T-helper 17 cell (primary cell): ENCODE measurements around the gene CYP19A1. TPM values are rescaled to one million over a fixed set of nuclear protein-coding genes. Genes with fewer than 3 reads are reported as not detected.

Source experiments
- ATAC-seq: fragments of 150-1000 bp; cut with Tn5 transposase; 2 replicates; pipeline ENCODE4 v1.10.0; 2021; ENCODE audit warnings: mild to moderate bottlenecking, moderate library complexity
- DNase-seq, 3 donors: peaks; one replicate each; pipeline versions ENCODE4 v3.0.0 to v3.0.0-alpha.2; 2020 to 2021
- H3K9me3 ChIP-seq: one replicate; pipeline ENCODE4 v1.7.0; 2013; ENCODE audit warnings: low read length, mild to moderate bottlenecking; ENCODE audit not compliant: control insufficient read depth, poor library complexity, severe bottlenecking
- H3K27ac Mint-ChIP-seq: one replicate; pipeline ENCODE4 v1.8.0; 2022; ENCODE audit warnings: mild to moderate bottlenecking, moderate library complexity, mixed read lengths
- H3K27me3 Mint-ChIP-seq: one replicate; pipeline ENCODE4 v1.8.0; 2022; ENCODE audit warnings: mixed read lengths
- H3K36me3 Mint-ChIP-seq: one replicate; pipeline ENCODE4 v1.8.0; 2022; ENCODE audit warnings: low read depth, mixed read lengths
- H3K4me1 Mint-ChIP-seq: one replicate; pipeline ENCODE4 v1.8.0; 2022; ENCODE audit warnings: mild to moderate bottlenecking, mixed read lengths
- H3K4me3 Mint-ChIP-seq: one replicate; pipeline ENCODE4 v1.8.0; 2022; ENCODE audit warnings: mild to moderate bottlenecking, moderate library complexity, mixed read lengths
- total RNA-seq, 4 donors: library from RNA in 2 of 4; stranded (reverse) in 2 of 4; gene quantifications; one replicate each; pipeline ENCODE4 v1.2.3 and lab custom pipeline; 2022 to 2026

The CYP19A1 gene
- total RNA-seq, result 1 to 10 TPM in 1 of 2 donors, under 1 TPM in 1; 0.70 to 1.1 TPM
- 0 reads per million in 2 donors for total RNA-seq (lab: John Stamatoyannopoulos, UW)

DNA sequence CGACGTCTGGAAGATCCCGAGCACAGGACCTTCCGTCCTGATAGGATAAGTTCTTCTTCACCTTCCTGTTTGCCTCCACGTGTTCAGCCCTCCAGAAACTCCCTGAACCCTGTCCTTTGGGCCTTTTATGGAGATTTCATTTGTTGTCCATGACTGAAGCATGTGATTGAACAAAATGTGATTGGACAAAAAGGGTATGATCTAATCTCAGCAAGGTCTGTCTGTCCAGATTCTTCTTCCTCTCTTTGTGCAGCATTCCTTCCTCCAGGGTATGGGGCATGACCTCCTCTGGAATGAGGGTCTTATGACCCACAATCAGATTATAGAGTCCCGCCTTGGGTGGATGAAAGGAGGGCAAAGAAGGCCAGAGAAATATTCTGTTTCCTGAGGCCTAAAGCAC, at the start of gene CYP19A1:
CYP19A1 (minus strand) TSS at position 101 of the 400 bp plus-strand sequence. CDS start 95,684 bp downstream, outside the sequence.
- Mint-ChIP-seq H3K4me1 (no peaks in the 10 kb centered on the region), H3K27ac (no peak within 1 kb of the TSS)
- no peaks in the 10 kb centered on the region for H3K9me3 ChIP-seq

DNA sequence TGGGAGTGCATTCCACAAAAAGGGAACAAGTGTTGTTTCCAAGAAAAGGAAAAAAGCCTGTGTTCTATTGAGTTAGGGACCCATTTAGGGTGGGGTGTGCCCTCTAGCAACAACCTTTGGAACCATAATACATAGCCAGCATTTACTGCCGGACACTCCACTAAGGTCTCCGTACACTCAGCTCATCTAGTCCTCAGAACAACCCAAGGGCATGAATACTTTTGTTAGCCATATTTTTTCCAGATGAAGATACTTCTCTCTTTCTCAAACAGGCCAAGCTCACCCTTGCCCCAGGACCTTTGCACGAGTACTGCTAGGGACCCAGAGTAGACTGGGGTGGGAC, 49.3 kb upstream of the CYP19A1 start:
- Mint-ChIP-seq H3K4me3 (no peak overlapping the region), H3K27ac (no peak overlapping the region), H3K27me3 (peaks cover 48% of the 10 kb centered on the region), H3K4me1 (peaks cover 2% of the 10 kb centered on the region), H3K36me3 (no peaks in the 10 kb centered on the region)
- DNase-seq (no peak), ATAC-seq (no peak)
- no peaks in the 10 kb centered on the region for H3K9me3 ChIP-seq

More for the DNA sequence above, at the start of gene CYP19A1:
- DNase-seq, result no peak
- ATAC-seq, result no peak
- Mint-ChIP-seq H3K36me3 (peaks cover 3% of the 10 kb centered on the region), H3K4me3 (no peak within 1 kb of the TSS), H3K27me3 (peaks cover 38% of the 10 kb centered on the region)

DNA sequence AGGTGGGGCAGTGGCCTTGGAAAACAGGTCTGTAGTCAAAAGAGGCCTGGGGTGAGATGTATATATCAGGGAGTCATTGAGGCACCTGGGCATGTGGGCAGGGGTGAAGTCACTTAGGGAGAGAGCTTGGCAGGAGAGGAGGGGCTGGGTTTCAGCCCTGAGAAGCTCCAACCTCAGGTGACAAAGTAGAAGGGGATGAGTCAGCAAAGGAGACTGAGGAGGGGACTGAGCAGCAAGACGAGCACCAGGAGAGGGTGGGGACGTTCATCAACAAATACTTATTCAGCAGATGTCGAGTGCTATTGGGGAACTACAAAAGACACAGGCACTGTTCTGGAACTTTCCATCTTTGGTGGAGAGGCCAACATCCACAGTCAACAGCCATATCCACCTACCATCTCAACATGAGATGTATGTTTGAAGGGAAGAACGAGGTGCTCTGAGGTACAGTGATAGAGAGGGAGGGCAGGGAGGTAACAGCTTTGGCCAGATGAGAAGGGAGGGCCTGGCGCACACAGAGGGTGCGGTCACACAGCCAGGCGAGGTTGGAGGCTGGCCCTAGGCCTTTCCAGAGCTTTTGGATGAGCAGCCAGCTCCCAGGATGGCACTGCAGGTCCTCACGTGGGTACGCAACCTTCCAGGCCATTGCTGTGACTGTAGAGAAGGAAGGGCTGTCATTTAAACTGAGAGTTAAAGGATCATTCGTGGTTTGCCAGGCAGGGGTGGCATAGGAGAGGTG, 48.7 kb upstream of the CYP19A1 start:
- DNase-seq, result no peak
- peaks cover 50% of the 10 kb centered on the region for H3K27me3 Mint-ChIP-seq
- no peak overlapping the region for H3K4me3 Mint-ChIP-seq
- no peaks in the 10 kb centered on the region for H3K9me3 ChIP-seq
- no peak overlapping the region for H3K27ac Mint-ChIP-seq
- ATAC-seq, result no peak
- peaks cover 2% of the 10 kb centered on the region for H3K4me1 Mint-ChIP-seq
- no peaks in the 10 kb centered on the region for H3K36me3 Mint-ChIP-seq

DNA sequence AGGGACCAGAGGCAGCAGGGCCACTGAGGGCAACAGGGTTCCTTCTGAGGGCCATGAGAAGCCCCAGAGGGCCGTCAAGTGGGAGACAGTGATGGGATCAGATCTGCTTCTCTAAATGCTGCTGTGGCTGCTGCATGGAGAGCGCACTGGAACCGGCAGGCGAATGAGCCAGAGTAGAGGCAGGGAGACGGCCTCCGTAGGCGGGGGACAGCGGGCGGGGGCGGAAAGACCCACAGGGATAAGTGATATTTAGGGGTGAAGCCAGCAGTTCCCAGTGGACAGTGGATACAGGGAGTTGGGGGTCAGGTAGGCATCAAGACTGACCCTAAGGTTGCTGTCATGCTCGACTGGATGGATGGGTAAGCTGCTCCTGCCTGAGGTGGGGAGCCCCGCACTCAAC, 48.1 kb upstream of the CYP19A1 start:
- ATAC-seq, result no peak
- Mint-ChIP-seq H3K27ac (no peak overlapping the region), H3K27me3 (peaks cover 56% of the 10 kb centered on the region), H3K4me3 (no peak overlapping the region), H3K4me1 (peaks cover 2% of the 10 kb centered on the region), H3K36me3 (peaks cover 2% of the 10 kb centered on the region)
- DNase-seq, result no peak
- no peaks in the 10 kb centered on the region for H3K9me3 ChIP-seq

DNA sequence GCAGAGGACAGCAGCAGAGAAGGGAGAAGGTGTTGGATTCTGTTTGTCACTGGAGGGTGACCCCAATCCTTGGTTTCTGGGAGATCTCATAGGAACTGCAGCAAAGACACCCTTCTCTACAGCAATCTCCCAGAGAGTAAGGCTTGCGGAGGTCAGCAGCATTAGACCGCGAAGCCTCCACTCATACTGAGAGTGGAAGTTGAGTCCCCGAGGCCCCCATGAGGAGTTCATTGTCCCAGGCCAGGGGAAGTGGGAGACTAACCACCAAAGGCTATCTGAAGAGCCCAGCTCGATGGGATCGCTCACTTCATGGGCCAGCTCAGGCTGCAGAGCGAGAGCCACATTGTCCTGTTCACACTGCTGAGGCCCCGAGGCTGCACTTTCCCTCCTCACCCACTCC, 47.6 kb upstream of the CYP19A1 start:
- Mint-ChIP-seq H3K36me3 (peaks cover 2% of the 10 kb centered on the region), H3K4me1 (peaks cover 2% of the 10 kb centered on the region), H3K4me3 (no peak overlapping the region), H3K27ac (no peak overlapping the region), H3K27me3 (peaks cover 57% of the 10 kb centered on the region)
- ATAC-seq (no peak), DNase-seq (no peak)
- H3K9me3 ChIP-seq, result no peaks in the 10 kb centered on the region

DNA sequence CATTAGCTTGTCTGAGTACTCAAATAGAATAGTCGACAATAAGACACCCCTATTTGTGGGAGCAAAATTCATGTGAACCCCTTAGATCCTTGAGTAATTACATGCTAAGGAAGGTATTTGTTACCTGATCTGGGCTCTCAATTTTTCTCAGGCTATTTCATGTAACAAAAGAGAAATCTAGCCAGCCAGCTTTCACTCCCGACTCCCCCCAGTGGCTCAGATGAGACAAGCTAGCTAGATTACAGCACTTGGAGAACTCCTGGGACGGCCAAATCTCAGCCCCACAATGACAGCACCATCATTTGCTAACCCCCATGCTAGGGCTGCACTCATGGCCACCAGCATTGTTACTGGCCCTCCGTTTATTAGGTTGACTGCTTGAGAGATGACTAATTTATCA, 44.4 kb upstream of the CYP19A1 start:
- ATAC-seq, result no peak
- H3K36me3 Mint-ChIP-seq, result peaks cover 2% of the 10 kb centered on the region
- DNase-seq, result no peak
- peaks cover 56% of the 10 kb centered on the region for H3K27me3 Mint-ChIP-seq
- H3K27ac Mint-ChIP-seq, result no peak overlapping the region
- no peaks in the 10 kb centered on the region for H3K9me3 ChIP-seq
- no peak overlapping the region for H3K4me3 Mint-ChIP-seq
- H3K4me1 Mint-ChIP-seq, result peaks cover 2% of the 10 kb centered on the region

DNA sequence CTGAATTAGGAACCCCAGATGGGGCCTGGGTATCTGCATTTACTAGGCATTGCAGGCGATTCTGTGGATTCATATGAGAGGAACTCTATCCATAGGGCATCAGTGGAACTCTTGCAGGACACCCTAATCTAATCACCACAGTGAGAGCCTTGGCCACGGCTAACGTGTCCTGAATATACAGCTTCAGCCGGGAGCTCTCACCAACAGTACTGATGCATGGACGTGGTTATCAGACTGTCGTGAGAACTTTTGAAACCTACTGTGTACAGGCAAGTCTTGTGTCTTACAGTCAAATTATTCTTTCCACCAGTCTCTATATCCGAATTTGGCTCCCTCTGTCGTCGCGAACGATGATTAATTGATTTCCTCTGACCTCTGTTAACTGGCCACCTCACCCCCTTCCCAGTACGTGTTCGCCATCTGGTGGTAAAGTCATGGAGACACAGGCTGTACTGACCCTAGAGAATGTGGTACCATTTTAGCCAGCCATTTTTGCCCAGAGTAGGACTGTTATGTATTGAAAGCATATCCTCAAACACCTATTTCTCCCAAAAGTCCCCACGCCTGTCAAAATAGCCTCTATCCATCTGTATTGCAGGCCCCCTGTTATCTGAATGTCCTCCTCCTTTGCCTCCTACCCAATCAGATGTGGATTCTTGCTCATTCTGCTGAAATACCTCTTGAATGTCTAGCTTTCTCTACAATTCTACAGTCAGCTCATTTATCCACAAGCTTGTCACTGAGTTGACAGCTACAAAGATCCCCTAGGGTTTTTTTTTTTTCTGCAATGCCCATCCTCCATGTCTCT, 42.8 kb upstream of the CYP19A1 start:
- no peaks in the 10 kb centered on the region for H3K9me3 ChIP-seq
- H3K27me3 Mint-ChIP-seq, result peaks cover 51% of the 10 kb centered on the region
- H3K4me1 Mint-ChIP-seq, result peaks cover 2% of the 10 kb centered on the region
- DNase-seq (no peak), ATAC-seq (peak; percentile 48)
- no peak overlapping the region for H3K27ac Mint-ChIP-seq
- peaks cover 2% of the 10 kb centered on the region for H3K36me3 Mint-ChIP-seq
- H3K4me3 Mint-ChIP-seq, result no peak overlapping the region

DNA sequence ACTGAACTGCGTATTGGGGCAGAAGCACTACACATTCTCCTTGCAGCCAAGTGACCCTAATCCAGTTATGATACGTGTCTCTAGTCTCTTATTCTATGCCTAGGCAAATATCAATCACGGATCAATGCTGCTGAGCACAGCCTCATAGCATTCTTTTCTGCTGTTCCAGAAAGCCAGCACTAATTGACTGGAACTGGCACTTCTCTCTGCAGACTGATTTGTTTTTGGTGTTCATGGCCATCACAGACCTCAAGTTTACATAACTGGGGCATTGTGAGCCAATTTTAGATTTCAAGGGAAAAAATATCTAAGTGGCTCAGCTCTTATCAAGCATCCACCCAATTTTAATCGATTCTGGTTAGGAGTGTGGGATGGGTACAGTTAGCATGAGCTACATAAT, 41.0 kb upstream of the CYP19A1 start:
- peaks cover 4% of the 10 kb centered on the region for H3K4me1 Mint-ChIP-seq
- H3K27me3 Mint-ChIP-seq, result peaks cover 44% of the 10 kb centered on the region
- H3K9me3 ChIP-seq, result no peaks in the 10 kb centered on the region
- H3K27ac Mint-ChIP-seq, result no peak overlapping the region
- DNase-seq, result no peak
- H3K4me3 Mint-ChIP-seq, result no peak overlapping the region
- peaks cover 2% of the 10 kb centered on the region for H3K36me3 Mint-ChIP-seq
- no peak for ATAC-seq

DNA sequence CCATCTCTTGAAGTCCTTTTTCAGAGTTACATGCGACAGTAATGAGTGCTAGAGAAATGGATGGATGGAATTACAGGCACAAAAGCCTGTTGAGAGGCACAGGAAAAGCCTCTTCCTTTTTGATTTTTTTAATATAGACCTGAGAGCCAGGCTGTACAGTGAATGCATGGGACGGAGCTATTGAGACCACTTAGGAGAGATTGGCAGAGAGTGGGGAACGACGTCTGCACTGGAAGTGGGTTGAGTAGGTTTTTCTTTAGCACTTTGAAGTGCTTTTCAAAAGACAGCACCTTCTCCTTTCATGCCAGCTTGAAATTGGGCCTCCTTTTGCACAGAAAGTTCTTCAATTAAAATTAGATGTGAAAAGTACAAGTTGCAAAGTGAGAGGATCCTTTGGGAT, 40.0 kb upstream of the CYP19A1 start:
- no peak for ATAC-seq
- no peak for DNase-seq
- H3K9me3 ChIP-seq, result no peaks in the 10 kb centered on the region
- Mint-ChIP-seq H3K4me1 (peaks cover 4% of the 10 kb centered on the region), H3K36me3 (peaks cover 2% of the 10 kb centered on the region), H3K27me3 (peaks cover 34% of the 10 kb centered on the region), H3K27ac (no peak overlapping the region), H3K4me3 (no peak overlapping the region)

DNA sequence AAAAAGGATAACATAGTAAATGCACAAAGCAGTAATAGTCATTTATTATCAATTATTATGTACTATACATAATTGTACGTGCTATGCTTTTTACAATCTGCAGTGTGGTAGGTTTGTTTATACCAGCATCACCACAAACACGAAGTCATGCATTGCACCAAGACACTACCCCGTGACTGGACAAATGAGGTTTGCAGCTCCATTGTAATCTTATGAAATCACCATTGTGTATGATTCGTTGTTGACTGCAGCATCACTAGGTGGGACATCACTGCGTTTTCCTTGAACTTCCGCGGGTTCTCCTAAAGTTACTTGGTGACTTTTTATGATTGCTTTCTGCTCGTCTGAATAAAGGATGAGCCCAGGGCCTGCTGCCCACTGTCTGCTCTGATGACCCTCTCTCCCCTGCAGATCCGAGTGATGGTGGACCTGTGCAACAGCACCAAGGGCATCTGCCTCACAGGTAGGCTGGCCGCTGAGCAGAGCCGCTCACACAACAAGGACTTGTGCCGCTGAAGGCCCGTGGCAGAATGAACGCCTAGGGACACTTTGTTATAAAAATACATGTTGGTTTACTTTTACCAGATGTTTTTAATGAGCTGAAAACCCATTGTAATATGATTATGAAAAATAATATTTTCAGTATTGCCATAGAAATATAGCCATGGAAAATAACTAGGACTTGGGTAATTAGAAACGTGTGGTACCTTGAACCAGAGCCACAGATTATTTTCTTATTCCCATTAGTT, 38.8 kb upstream of the CYP19A1 start:
- H3K27ac Mint-ChIP-seq, result no peak overlapping the region
- H3K4me3 Mint-ChIP-seq, result no peak overlapping the region
- H3K36me3 Mint-ChIP-seq, result peaks cover 2% of the 10 kb centered on the region
- H3K9me3 ChIP-seq, result no peaks in the 10 kb centered on the region
- H3K27me3 Mint-ChIP-seq, result peaks cover 26% of the 10 kb centered on the region
- DNase-seq, result no peak
- ATAC-seq, result no peak
- H3K4me1 Mint-ChIP-seq, result peaks cover 4% of the 10 kb centered on the region

DNA sequence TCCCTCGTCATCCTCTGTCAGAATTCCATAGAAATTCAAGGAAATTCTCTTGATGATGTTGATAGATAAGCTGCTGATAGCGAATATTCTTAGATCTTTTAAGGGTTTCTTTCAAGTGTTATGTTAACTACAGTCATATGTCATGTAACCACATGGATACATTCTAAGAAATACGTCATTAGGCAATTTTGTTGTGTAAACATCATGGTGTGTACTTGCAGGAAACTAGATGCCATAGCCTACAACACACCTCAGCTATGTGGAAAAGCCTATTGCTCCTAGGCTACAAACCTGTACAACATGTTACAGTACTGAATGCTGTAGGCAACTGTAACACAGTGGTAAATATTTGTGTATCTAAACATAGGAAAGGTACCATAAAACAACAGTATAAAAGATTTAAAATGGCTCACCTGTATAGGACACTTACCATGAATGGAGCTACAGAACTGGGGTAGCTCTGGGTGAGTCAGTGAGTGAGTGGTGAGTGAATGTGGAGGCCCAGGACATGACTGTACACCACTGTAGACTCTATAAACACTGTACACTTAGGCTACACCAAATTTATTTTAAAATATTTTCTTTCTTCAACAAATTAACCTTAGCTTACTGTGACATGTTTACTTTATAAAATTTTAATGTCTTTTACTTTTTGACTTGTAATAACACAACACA, 37.7 kb upstream of the CYP19A1 start:
- no peak for ATAC-seq
- no peaks in the 10 kb centered on the region for H3K36me3 Mint-ChIP-seq
- no peak overlapping the region for H3K27ac Mint-ChIP-seq
- peaks cover 15% of the 10 kb centered on the region for H3K27me3 Mint-ChIP-seq
- H3K9me3 ChIP-seq, result no peaks in the 10 kb centered on the region
- no peak overlapping the region for H3K4me3 Mint-ChIP-seq
- DNase-seq, result no peak
- peaks cover 4% of the 10 kb centered on the region for H3K4me1 Mint-ChIP-seq

DNA sequence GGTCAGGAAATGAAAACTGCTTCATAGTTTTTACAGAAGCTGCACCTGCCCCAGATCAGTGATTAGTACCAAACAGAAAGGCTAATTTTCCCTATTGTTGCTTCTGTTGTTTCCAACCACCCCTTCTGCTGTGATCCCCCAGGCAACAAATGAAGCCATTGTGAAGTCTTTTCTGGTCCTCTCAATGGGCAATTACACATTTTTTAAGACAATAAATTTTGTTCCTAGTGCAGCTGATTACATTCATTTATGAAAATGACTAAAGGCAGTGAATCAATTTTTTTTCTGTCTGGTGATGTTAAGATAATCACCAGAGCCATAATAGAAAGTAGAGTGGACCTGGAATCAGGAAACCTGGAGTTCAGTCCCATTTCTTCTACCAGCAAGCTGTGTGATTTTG, 35.7 kb upstream of the CYP19A1 start:
- Mint-ChIP-seq H3K36me3 (no peaks in the 10 kb centered on the region), H3K4me1 (peaks cover 2% of the 10 kb centered on the region), H3K4me3 (no peak overlapping the region), H3K27me3 (peaks cover 8% of the 10 kb centered on the region), H3K27ac (no peak overlapping the region)
- no peak for DNase-seq
- no peak for ATAC-seq
- H3K9me3 ChIP-seq, result no peaks in the 10 kb centered on the region

DNA sequence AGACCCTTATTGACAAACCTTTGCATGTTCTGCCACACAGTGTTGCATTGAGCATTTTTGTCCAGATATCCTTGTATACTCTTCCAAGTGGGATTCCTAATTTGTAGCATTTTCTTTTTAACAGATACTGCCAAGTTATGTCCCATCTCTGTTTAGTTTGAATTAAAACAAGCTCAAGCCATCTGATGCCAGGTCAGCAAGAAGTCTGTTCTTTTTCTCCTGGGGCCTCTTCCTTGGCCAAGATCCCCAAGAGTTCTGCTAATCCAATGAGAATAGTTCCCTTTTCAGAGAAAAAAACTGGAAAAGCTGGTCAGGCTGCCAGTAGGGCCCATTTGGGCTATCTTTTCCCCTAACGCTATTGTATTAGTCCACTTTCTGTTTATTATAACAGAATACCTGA, 32.9 kb upstream of the CYP19A1 start:
- no peak overlapping the region for H3K27ac Mint-ChIP-seq
- H3K4me3 Mint-ChIP-seq, result no peak overlapping the region
- H3K27me3 Mint-ChIP-seq, result peaks cover 8% of the 10 kb centered on the region
- no peaks in the 10 kb centered on the region for H3K9me3 ChIP-seq
- no peak for ATAC-seq
- H3K4me1 Mint-ChIP-seq, result peaks cover 2% of the 10 kb centered on the region
- no peak for DNase-seq
- H3K36me3 Mint-ChIP-seq, result no peaks in the 10 kb centered on the region
